ENCODE results near the gene TMF1. TPM values are rescaled to one million over a fixed set of nuclear protein-coding genes. Genes with fewer than 3 reads are reported as not detected.

Gene TMF1
- total and polyA plus RNA-seq, 2 experiments from 2014 or later, result 15.8 to 21.3 TPM

DNA sequence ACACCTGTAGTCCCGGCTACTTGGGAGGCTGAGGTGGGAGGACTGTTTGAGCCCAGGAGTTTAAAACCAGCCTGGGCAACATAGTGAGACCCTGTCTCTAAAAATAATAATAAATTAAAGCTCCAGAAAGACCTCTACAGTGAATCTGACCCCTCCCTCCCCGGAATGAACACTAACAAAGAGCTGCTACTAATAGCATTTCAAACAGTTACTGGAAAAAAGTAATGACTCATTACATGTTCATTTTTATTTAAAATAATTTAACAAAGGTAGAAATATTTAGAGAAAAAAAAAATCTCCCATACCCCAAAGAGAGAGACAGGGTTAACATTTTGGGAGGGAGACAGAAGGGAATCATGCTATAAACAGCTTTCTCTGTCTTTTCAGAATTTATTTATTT, 30.2 kb upstream of the TMF1 start:
- H2AFZ ChIP-seq, result no peak overlapping the region
- H3K4me3 ChIP-seq, result no peak overlapping the region
- no peaks in the 10 kb centered on the region for H3K9me2 ChIP-seq (ENCODE audit: insufficient read depth)
- H3K4me3 Mint-ChIP-seq, result no peak overlapping the region
- peaks cover 29% of the 10 kb centered on the region for H3K79me2 ChIP-seq (replicated peaks; ENCODE audit: insufficient read depth)
- no peak overlapping the region for H3K4me2 ChIP-seq
- no peak overlapping the region for H3K27ac ChIP-seq (ENCODE audit: low read depth)
- no peaks in the 10 kb centered on the region for H3K27me3 ChIP-seq (ENCODE audit: insufficient read depth)
- no peaks in the 10 kb centered on the region for H3K36me3 ChIP-seq (ENCODE audit: insufficient read depth)
- TF ChIP-seq POLR2AphosphoS5 (IDR thresholded peaks at IDR 0.05; ENCODE audit: low read depth) (no peak), ETS1 (IDR thresholded peaks at IDR 0.05) (no peak), JUNB (IDR thresholded peaks at IDR 0.05; ENCODE audit: unreplicated experiment) (no peak), CREB1 (CRISPR knock-in tag; IDR thresholded peaks at IDR 0.05; ENCODE audit: low read depth) (no peak), EZH2phosphoT487 (IDR thresholded peaks at IDR 0.05; ENCODE audit: unreplicated experiment) (no peak), NANOG (IDR thresholded peaks at IDR 0.05; ENCODE audit: borderline replicate concordance) (no peak), STAT1 (IDR thresholded peaks at IDR 0.05; ENCODE audit: unreplicated experiment) (no peak), REST (IDR thresholded peaks at IDR 0.05; ENCODE audit: unreplicated experiment) (no peak), EZH2 (IDR thresholded peaks at IDR 0.05; ENCODE audit: low read depth, unreplicated experiment) (no peak), ZNF331 (CRISPR knock-in tag; IDR thresholded peaks at IDR 0.05; ENCODE audit: low read depth) (no peak), ZNF114 (CRISPR knock-in tag; IDR thresholded peaks at IDR 0.05) (no peak), CTCF (conservative IDR thresholded peaks at IDR 0.05; ENCODE audit: low read depth in 2 of 2) (no peak)
- TF ChIP-seq, protein P1, sequence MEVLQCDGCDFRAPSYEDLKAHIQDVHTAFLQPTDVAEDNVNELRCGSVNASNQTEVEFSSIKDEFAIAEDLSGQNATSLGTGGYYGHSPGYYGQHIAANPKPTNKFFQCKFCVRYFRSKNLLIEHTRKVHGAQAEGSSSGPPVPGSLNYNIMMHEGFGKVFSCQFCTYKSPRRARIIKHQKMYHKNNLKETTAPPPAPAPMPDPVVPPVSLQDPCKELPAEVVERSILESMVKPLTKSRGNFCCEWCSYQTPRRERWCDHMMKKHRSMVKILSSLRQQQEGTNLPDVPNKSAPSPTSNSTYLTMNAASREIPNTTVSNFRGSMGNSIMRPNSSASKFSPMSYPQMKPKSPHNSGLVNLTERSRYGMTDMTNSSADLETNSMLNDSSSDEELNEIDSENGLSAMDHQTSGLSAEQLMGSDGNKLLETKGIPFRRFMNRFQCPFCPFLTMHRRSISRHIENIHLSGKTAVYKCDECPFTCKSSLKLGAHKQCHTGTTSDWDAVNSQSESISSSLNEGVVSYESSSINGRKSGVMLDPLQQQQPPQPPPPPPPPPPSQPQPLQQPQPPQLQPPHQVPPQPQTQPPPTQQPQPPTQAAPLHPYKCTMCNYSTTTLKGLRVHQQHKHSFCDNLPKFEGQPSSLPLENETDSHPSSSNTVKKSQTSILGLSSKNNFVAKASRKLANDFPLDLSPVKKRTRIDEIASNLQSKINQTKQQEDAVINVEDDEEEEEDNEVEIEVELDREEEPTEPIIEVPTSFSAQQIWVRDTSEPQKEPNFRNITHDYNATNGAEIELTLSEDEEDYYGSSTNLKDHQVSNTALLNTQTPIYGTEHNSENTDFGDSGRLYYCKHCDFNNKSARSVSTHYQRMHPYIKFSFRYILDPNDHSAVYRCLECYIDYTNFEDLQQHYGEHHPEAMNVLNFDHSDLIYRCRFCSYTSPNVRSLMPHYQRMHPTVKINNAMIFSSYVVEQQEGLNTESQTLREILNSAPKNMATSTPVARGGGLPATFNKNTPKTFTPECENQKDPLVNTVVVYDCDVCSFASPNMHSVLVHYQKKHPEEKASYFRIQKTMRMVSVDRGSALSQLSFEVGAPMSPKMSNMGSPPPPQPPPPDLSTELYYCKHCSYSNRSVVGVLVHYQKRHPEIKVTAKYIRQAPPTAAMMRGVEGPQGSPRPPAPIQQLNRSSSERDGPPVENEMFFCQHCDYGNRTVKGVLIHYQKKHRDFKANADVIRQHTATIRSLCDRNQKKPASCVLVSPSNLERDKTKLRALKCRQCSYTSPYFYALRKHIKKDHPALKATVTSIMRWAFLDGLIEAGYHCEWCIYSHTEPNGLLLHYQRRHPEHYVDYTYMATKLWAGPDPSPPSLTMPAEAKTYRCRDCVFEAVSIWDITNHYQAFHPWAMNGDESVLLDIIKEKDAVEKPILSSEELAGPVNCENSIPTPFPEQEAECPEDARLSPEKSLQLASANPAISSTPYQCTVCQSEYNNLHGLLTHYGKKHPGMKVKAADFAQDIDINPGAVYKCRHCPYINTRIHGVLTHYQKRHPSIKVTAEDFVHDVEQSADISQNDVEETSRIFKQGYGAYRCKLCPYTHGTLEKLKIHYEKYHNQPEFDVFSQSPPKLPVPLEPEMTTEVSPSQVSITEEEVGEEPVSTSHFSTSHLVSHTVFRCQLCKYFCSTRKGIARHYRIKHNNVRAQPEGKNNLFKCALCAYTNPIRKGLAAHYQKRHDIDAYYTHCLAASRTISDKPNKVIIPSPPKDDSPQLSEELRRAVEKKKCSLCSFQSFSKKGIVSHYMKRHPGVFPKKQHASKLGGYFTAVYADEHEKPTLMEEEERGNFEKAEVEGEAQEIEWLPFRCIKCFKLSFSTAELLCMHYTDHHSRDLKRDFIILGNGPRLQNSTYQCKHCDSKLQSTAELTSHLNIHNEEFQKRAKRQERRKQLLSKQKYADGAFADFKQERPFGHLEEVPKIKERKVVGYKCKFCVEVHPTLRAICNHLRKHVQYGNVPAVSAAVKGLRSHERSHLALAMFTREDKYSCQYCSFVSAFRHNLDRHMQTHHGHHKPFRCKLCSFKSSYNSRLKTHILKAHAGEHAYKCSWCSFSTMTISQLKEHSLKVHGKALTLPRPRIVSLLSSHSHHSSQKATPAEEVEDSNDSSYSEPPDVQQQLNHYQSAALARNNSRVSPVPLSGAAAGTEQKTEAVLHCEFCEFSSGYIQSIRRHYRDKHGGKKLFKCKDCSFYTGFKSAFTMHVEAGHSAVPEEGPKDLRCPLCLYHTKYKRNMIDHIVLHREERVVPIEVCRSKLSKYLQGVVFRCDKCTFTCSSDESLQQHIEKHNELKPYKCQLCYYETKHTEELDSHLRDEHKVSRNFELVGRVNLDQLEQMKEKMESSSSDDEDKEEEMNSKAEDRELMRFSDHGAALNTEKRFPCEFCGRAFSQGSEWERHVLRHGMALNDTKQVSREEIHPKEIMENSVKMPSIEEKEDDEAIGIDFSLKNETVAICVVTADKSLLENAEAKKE (CRISPR knock-in tag; IDR thresholded peaks at IDR 0.05), result no peak
- no peaks in the 10 kb centered on the region for H3K9me3 Mint-ChIP-seq
- H3K4me1 ChIP-seq (ENCODE audit: insufficient read depth), result peaks cover 37% of the 10 kb centered on the region
- H3F3A ChIP-seq (replicated peaks; ENCODE audit: low read depth), result no peaks in the 10 kb centered on the region
- DNase-seq (ENCODE audit: low spot score) (no peak), ATAC-seq (no peak)
- H3K27me3 Mint-ChIP-seq (ENCODE audit: insufficient read depth, low read depth, poor library complexity), result no peaks in the 10 kb centered on the region
- peaks cover 3% of the 10 kb centered on the region; the same call in 1 of the 3 replicates for H3K36me3 Mint-ChIP-seq (ENCODE audit: low read depth)
- no peaks in the 10 kb centered on the region for H4K20me1 ChIP-seq (replicated peaks; ENCODE audit: insufficient read depth)
- peaks cover 44% of the 10 kb centered on the region for H3K4me1 Mint-ChIP-seq
- no peak overlapping the region for H3K27ac Mint-ChIP-seq

Measured in GM23338 (cell line).